ENCODE measurements around the gene IVD. TPM values are rescaled to one million over a fixed set of nuclear protein-coding genes. Genes with fewer than 3 reads are reported as not detected.

IVD gene
- total RNA-seq, 1 experiment from 2014 or later: 93.1 TPM

GRCh38 chr15:40464595-40465185 lies 59.1 kb downstream of the IVD start:
- Histone ChIP-seq H2BK5ac (ENCODE audit: insufficient read length, low read length) (no peak overlapping the region), H4K20me1 (ENCODE audit: control insufficient read depth, insufficient read depth, insufficient read length) (no peaks in the 10 kb centered on the region), H2BK120ac (ENCODE audit: low read depth, low read length, poor library complexity, severe bottlenecking) (no peak overlapping the region), H3K4me2 (ENCODE audit: insufficient read depth, insufficient read length, low read length) (no peak overlapping the region), H3T11ph (ENCODE audit: low read length) (no peak overlapping the region), H4K8ac (replicated peaks; ENCODE audit: insufficient read length, low read depth, low read length) (no peak overlapping the region), H3K79me1 (ENCODE audit: insufficient read depth, low read depth, low read length, poor library complexity, severe bottlenecking) (no peaks in the 10 kb centered on the region), H3K4me1 (ENCODE audit: insufficient read depth, low read length) (no peaks in the 10 kb centered on the region), H2BK20ac (ENCODE audit: low read depth, low read length, poor library complexity, severe bottlenecking) (no peak overlapping the region), H2AFZ (ENCODE audit: low read length) (no peak overlapping the region), H4K5ac (ENCODE audit: insufficient read length, low read depth, low read length) (no peak overlapping the region), H3K9me3 (ENCODE audit: control insufficient read depth, low read depth, low read length) (no peaks in the 10 kb centered on the region), H3K23ac (ENCODE audit: insufficient read length, low read depth, low read length) (no peak overlapping the region), H2BK15ac (ENCODE audit: low read depth, low read length) (no peak overlapping the region), H3K27me3 (ENCODE audit: insufficient read depth, low read length) (no peaks in the 10 kb centered on the region), H3K23me2 (ENCODE audit: insufficient read length, low read depth, low read length, poor library complexity, severe bottlenecking) (no peaks in the 10 kb centered on the region), H3K79me2 (ENCODE audit: insufficient read depth, low read length) (no peaks in the 10 kb centered on the region; the same call in 1 of the 2 replicates), H3K4ac (ENCODE audit: low read depth, low read length) (no peak overlapping the region), H2BK12ac (ENCODE audit: insufficient read length, low read depth, low read length) (no peak overlapping the region), H3K14ac (ENCODE audit: insufficient read depth, low read length) (no peak overlapping the region), H4K91ac (ENCODE audit: insufficient read length, low read depth, low read length) (no peak overlapping the region), H3K9ac (ENCODE audit: extremely low read depth, insufficient read length, low read length) (no peak overlapping the region), H3K18ac (ENCODE audit: insufficient read length, low read depth, low read length) (no peak overlapping the region), H3K27ac (ENCODE audit: insufficient read length, low read depth, low read length) (no peak overlapping the region), H2AK5ac (ENCODE audit: insufficient read length, low read length) (no peak overlapping the region), H3K56ac (ENCODE audit: insufficient read length, low read depth, low read length) (no peak overlapping the region)
- no CpG with 5 or more reads among the region's 3 CpGs for WGBS (ENCODE audit: extremely low coverage, insufficient read length, low lambda C conversion rate)
- Mint-ChIP-seq H3K27me3 (ENCODE audit: low read depth) (no peaks in the 10 kb centered on the region), H3K4me3 (no peak overlapping the region), H3K9me3 (no peaks in the 10 kb centered on the region), H3K36me3 (ENCODE audit: insufficient read depth in 1 of 3, low read depth in 3 of 3) (peaks cover 27 to 69% (median 56%) of the 10 kb centered on the region in 3 experiments; a peak in 6 of 7 replicates), H3K27ac (no peak overlapping the region), H3K4me1 (peaks cover 1 to 3% of the 10 kb centered on the region in 2 experiments; a peak in 3 of 4 replicates)
- no peak for DNase-seq
- no peak for TF ChIP-seq CTCF (conservative IDR thresholded peaks at IDR 0.05)
